ENCODE results near the gene HDHD2.

The HDHD2 gene

DNA sequence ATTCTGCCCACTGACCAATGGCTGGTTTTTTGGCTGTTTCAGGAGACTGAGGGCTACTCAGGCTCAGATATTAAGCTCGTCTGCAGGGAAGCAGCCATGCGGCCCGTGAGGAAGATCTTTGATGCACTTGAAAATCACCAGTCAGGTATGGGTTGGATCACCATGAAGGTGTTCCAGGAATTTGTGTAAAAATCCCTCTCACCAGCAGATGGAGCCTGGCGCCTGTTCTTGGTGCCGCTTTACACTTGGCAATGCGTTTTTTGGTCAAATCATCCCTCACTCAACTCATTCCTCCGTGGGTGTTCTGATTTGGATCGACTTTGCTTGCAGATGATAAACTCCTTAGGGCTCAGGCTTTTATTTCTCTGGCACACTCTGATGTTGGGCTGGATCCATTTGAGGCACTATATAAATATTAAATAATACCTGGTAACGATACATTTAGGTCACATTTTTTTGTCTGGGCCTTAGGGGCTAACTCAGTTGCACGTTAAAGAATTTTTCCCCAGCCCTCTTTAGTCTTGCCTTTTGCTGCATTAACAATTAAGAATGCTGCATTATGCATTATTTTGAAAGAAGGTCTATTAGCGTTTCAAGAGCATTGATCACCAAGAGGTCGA is 50.0 kb downstream of the HDHD2 start:
- Histone ChIP-seq H3K4me1 (ENCODE audit: control insufficient read depth, low read depth, low read length) (peaks cover 2% of the 10 kb centered on the region), H3K9me3 (ENCODE audit: control insufficient read depth, low read depth, low read length) (no peaks in the 10 kb centered on the region), H3K27me3 (ENCODE audit: control insufficient read depth, insufficient read depth, low read length) (no peaks in the 10 kb centered on the region), H3K36me3 (ENCODE audit: control insufficient read depth, low read depth, low read length) (peaks cover 5% of the 10 kb centered on the region), H3K9ac (ENCODE audit: low read length) (no peak overlapping the region), H3K27ac (ENCODE audit: low read length) (no peak overlapping the region), H3K4me3 (ENCODE audit: low read length) (no peak overlapping the region)

DNA sequence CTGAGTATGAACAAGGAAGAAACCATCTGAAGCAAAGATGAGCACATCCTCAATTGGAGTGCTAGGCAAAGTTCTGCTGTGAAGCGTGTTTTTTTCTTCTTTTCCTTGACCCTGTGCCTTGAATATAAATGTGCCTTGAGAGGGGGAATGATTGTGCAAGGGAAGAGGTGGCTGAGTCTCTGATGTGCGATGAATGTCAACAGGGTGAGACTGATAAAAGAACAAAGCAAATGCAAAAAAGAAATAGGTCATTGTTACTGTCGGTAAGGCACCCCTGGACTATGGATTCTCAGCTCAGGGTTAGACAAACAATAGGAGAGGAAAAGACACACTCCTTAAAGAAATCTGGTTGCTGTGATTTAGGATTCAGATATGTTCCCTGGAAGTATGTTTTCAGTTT is 54.5 kb downstream of the HDHD2 start:
- H3K36me3 ChIP-seq (ENCODE audit: control insufficient read depth, low read depth, low read length), result no peaks in the 10 kb centered on the region
- H3K9ac ChIP-seq (ENCODE audit: low read length), result no peak overlapping the region
- H3K9me3 ChIP-seq (ENCODE audit: control insufficient read depth, low read depth, low read length), result no peaks in the 10 kb centered on the region
- peaks cover 2% of the 10 kb centered on the region for H3K4me1 ChIP-seq (ENCODE audit: control insufficient read depth, low read depth, low read length)
- H3K27ac ChIP-seq (ENCODE audit: low read length), result no peak overlapping the region
- H3K27me3 ChIP-seq (ENCODE audit: control insufficient read depth, insufficient read depth, low read length), result no peaks in the 10 kb centered on the region
- no peak overlapping the region for H3K4me3 ChIP-seq (ENCODE audit: low read length)

DNA sequence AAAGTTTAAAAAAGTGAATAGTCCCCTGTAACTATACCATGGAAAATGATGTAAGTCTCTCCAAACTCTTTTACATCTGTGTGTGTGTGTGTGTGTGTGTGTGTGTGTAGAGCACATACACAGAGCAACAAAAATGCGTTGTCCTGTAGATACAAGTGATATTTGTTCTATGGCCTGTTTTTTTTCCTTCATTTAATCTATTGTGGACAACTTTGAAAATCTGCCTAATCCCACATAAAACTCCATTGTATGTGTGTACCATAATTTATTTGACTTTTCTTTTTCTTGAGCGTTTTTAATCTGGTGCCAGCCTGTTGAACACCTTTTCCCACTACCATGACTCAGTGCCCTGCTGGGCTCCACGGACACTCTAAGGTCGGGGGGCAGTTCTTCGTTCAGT is 62.6 kb downstream of the HDHD2 start:
- Histone ChIP-seq H3K9ac (ENCODE audit: low read length) (no peak overlapping the region), H3K4me3 (ENCODE audit: low read length) (no peak overlapping the region), H3K9me3 (ENCODE audit: control insufficient read depth, low read depth, low read length) (no peaks in the 10 kb centered on the region), H3K4me1 (ENCODE audit: control insufficient read depth, low read depth, low read length) (no peaks in the 10 kb centered on the region), H3K27me3 (ENCODE audit: control insufficient read depth, insufficient read depth, low read length) (no peaks in the 10 kb centered on the region), H3K27ac (ENCODE audit: low read length) (no peak overlapping the region), H3K36me3 (ENCODE audit: control insufficient read depth, low read depth, low read length) (no peaks in the 10 kb centered on the region)

DNA sequence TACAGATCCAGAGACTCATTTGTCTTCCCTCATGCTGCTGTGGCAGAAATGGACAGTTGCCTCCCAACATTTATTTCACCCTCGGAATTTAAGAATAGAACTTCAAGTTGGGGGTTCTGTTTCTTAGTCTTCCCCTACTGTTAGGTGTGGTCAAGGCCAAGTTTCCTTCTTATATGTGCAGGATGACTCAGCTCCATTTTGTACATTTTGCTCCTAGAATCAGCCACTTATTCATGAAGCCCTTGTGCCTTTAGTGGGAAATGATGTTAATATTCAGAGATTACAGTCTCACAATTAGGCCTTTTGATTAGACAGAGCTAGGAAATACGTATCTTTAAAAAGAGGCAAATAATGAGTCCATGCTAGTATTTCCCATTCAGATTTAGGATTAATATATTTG is 68.7 kb downstream of the HDHD2 start:
- no peak overlapping the region for H3K4me3 ChIP-seq (ENCODE audit: low read length)
- H3K9me3 ChIP-seq (ENCODE audit: control insufficient read depth, low read depth, low read length), result no peaks in the 10 kb centered on the region
- H3K9ac ChIP-seq (ENCODE audit: low read length), result no peak overlapping the region
- H3K27me3 ChIP-seq (ENCODE audit: control insufficient read depth, insufficient read depth, low read length), result no peaks in the 10 kb centered on the region
- H3K4me1 ChIP-seq (ENCODE audit: control insufficient read depth, low read depth, low read length), result no peaks in the 10 kb centered on the region
- no peak overlapping the region for H3K27ac ChIP-seq (ENCODE audit: low read length)
- no peaks in the 10 kb centered on the region for H3K36me3 ChIP-seq (ENCODE audit: control insufficient read depth, low read depth, low read length)

DNA sequence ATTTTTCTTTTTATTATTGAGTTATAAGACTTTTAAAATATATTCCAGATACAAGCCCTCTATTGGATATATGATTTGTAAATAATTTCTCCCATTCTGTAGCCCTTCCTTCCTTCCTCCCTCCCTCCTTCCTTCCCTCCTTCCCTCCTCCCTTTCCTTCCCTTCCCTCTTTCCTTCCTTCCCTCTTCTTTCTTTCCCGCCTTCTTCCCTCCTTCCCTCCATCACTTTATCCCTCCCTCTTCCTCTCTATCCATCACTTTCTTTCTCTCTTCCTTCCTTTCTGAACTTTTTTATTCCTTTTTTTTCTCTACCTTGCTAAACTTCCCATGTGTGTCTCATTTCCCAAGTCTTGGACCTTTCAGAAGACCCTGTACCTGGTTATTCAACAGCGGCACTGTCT is 69.4 kb downstream of the HDHD2 start:
- Histone ChIP-seq H3K27me3 (ENCODE audit: control insufficient read depth, insufficient read depth, low read length) (no peaks in the 10 kb centered on the region), H3K27ac (ENCODE audit: low read length) (no peak overlapping the region), H3K9ac (ENCODE audit: low read length) (no peak overlapping the region), H3K4me3 (ENCODE audit: low read length) (no peak overlapping the region), H3K9me3 (ENCODE audit: control insufficient read depth, low read depth, low read length) (no peaks in the 10 kb centered on the region), H3K36me3 (ENCODE audit: control insufficient read depth, low read depth, low read length) (no peaks in the 10 kb centered on the region), H3K4me1 (ENCODE audit: control insufficient read depth, low read depth, low read length) (no peaks in the 10 kb centered on the region)

DNA sequence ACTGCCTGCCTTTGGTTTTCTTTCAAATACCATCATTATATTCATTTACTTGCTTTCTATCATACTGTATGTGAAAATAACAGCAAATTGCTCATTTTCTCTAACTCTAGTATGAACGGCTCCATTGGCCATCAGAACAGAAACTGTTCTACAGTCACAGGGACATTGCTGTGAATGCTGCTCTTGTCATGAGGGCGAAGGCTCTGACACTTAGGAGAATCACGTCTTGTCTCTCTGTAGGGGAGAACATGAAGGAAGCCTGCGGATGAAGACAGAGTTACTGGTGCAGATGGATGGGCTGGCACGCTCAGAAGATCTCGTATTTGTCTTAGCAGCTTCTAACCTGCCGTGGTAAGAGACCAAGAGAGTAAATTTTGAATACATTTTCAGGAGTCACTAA is 73.2 kb downstream of the HDHD2 start:
- no peak overlapping the region for H3K4me3 ChIP-seq (ENCODE audit: low read length)

DNA sequence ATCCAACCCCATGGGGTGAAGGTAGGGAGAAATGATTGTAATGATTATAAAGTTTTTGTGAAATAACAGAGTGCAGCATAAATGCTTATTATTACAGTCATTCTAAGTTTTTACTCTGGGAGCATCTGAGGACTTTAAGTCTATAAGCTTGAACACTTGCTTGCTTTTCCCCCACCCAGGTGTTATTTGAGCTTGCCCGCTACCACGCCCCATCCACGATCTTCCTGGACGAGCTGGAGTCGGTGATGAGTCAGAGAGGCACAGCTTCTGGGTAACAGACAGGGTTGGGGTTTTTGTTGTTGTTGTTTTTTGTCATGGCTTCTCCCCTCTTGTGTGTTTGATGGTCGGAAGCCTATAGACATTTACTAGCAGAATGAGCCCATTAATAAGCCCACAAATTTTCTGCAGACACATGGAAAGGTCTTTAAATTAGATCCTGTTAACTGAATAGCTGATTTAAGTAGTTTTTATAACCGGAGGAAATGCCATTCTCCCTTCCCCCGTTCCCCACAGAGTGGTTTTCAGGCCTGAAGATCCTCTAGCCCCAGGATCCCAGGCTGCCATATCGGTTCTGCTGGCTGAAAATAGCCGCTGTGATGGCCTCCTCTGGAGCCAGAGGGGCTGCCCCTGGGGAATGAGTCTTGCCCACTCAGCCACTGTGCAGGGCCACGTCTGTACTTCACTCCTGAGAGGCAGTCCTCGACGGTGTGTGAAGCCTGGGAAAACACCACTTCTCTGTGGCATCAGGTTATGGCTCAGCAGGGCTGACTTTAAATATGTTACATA is 75.0 kb downstream of the HDHD2 start:
- Histone ChIP-seq H3K27me3 (ENCODE audit: control insufficient read depth, insufficient read depth, low read length) (no peaks in the 10 kb centered on the region), H3K9ac (ENCODE audit: low read length) (no peak overlapping the region), H3K9me3 (ENCODE audit: control insufficient read depth, low read depth, low read length) (no peaks in the 10 kb centered on the region), H3K27ac (ENCODE audit: low read length) (no peak overlapping the region), H3K36me3 (ENCODE audit: control insufficient read depth, low read depth, low read length) (no peaks in the 10 kb centered on the region), H3K4me1 (ENCODE audit: control insufficient read depth, low read depth, low read length) (peaks cover 11% of the 10 kb centered on the region), H3K4me3 (ENCODE audit: low read length) (no peak overlapping the region)

More for the DNA sequence above, 73.2 kb downstream of the HDHD2 start:
- H3K4me1 ChIP-seq (ENCODE audit: control insufficient read depth, low read depth, low read length), result peaks cover 11% of the 10 kb centered on the region
- H3K27ac ChIP-seq (ENCODE audit: low read length), result no peak overlapping the region
- no peaks in the 10 kb centered on the region for H3K9me3 ChIP-seq (ENCODE audit: control insufficient read depth, low read depth, low read length)
- no peak overlapping the region for H3K9ac ChIP-seq (ENCODE audit: low read length)
- no peaks in the 10 kb centered on the region for H3K27me3 ChIP-seq (ENCODE audit: control insufficient read depth, insufficient read depth, low read length)
- H3K36me3 ChIP-seq (ENCODE audit: control insufficient read depth, low read depth, low read length), result no peaks in the 10 kb centered on the region

DNA sequence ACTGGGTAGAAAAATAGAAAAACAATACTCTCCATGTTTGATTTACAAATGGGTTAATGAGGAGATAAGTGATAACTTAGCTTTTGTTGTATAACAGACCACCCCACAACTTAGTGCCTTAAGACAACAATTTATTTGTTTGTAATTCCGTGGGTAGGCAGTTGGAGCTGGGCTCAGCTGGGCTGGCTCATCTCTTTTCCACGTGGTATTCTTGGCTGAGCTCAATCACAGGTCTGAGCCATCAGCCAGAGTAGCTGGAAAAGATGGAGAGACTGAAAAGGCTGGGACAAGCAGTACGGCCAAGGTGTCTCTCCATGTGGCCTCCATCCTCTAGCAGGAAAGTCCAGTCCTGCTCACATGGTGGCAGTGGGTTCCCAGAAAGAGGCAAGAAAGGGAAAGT is 82.7 kb downstream of the HDHD2 start:
- Histone ChIP-seq H3K9ac (ENCODE audit: low read length) (no peak overlapping the region), H3K27me3 (ENCODE audit: control insufficient read depth, insufficient read depth, low read length) (no peaks in the 10 kb centered on the region), H3K9me3 (ENCODE audit: control insufficient read depth, low read depth, low read length) (no peaks in the 10 kb centered on the region), H3K4me3 (ENCODE audit: low read length) (no peak overlapping the region), H3K4me1 (ENCODE audit: control insufficient read depth, low read depth, low read length) (no peaks in the 10 kb centered on the region), H3K36me3 (ENCODE audit: control insufficient read depth, low read depth, low read length) (no peaks in the 10 kb centered on the region), H3K27ac (ENCODE audit: low read length) (no peak overlapping the region)

DNA sequence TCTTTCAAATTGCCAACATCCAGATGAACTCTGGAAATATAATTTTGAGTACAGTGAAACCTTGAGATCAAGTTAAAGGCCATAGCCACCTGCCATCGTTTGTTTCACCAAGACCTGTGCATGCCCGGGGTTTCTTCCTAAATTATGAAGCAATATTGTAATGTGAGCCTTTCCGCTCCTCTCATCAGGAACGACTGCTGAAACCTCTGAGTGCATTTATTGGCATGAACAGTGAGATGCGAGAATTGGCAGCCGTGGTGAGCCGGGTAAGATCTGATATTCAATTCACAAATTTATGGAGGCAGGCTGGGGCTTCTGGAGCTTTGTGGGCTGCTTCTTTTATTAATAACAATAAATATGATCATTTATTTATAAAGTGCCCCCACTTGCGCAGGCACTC is 87.2 kb downstream of the HDHD2 start:
- H3K27me3 ChIP-seq (ENCODE audit: control insufficient read depth, insufficient read depth, low read length), result no peaks in the 10 kb centered on the region
- no peak overlapping the region for H3K4me3 ChIP-seq (ENCODE audit: low read length)
- H3K4me1 ChIP-seq (ENCODE audit: control insufficient read depth, low read depth, low read length), result no peaks in the 10 kb centered on the region
- no peak overlapping the region for H3K9ac ChIP-seq (ENCODE audit: low read length)
- no peaks in the 10 kb centered on the region for H3K9me3 ChIP-seq (ENCODE audit: control insufficient read depth, low read depth, low read length)
- no peaks in the 10 kb centered on the region for H3K36me3 ChIP-seq (ENCODE audit: control insufficient read depth, low read depth, low read length)
- H3K27ac ChIP-seq (ENCODE audit: low read length), result no peak overlapping the region

DNA sequence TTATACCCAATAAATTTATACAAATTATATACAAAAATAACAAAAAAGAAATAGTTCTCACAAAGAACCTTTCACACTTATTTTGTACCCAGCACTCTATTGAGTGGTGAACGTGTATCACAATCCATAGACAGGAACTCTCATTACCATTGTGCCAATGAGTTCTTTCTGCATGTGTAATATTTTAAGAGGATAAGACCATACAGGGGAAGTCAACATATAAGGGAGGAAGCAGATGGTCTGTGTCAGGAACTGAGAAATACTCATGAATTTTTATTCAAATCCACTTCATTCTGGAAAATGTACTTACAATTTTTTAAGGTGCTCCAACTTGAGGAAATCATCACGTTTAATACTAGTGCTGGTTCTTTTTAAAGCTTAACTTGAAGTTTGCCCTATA is 87.8 kb downstream of the HDHD2 start:
- no peaks in the 10 kb centered on the region for H3K36me3 ChIP-seq (ENCODE audit: control insufficient read depth, low read depth, low read length)
- H3K4me1 ChIP-seq (ENCODE audit: control insufficient read depth, low read depth, low read length), result no peaks in the 10 kb centered on the region
- H3K4me3 ChIP-seq (ENCODE audit: low read length), result no peak overlapping the region
- no peaks in the 10 kb centered on the region for H3K27me3 ChIP-seq (ENCODE audit: control insufficient read depth, insufficient read depth, low read length)
- no peak overlapping the region for H3K9ac ChIP-seq (ENCODE audit: low read length)
- no peak overlapping the region for H3K27ac ChIP-seq (ENCODE audit: low read length)
- no peaks in the 10 kb centered on the region for H3K9me3 ChIP-seq (ENCODE audit: control insufficient read depth, low read depth, low read length)
